KMS-11 (cell line): ENCODE data around the gene USP24.

Source experiments
- H2AFZ ChIP-seq: fragments of 200-600 bp; sonication (generic); 2 replicates; pipeline ENCODE4 v1.6.1; 2016; ENCODE audit warnings: antibody characterized with exemption, mixed run types, low read depth
- H3K27ac ChIP-seq: fragments of 200-600 bp; sonication (generic); 2 replicates; pipeline ENCODE4 v1.6.1; 2016; ENCODE audit warnings: mild to moderate bottlenecking, mixed run types
- H3K27me3 ChIP-seq: fragments of 200-600 bp; sonication (generic); 2 replicates; pipeline ENCODE4 v1.6.1; 2017; ENCODE audit warnings: mild to moderate bottlenecking, low read depth, mixed run types, moderate library complexity; ENCODE audit not compliant: insufficient read depth
- H3K36me3 ChIP-seq: fragments of 200-600 bp; sonication (generic); 2 replicates; pipeline ENCODE4 v1.6.1; 2017; ENCODE audit warnings: mild to moderate bottlenecking, mixed run types; ENCODE audit not compliant: insufficient read depth
- H3K4me1 ChIP-seq: fragments of 200-600 bp; sonication (generic); 2 replicates; pipeline ENCODE4 v1.6.1; 2016; ENCODE audit warnings: mild to moderate bottlenecking, low read depth, mixed run types; ENCODE audit not compliant: poor library complexity, severe bottlenecking
- H3K4me2 ChIP-seq: fragments of 200-600 bp; sonication (generic); 2 replicates; pipeline ENCODE4 v1.7.0; 2016; ENCODE audit warnings: mild to moderate bottlenecking, mixed run types
- H3K4me3 ChIP-seq: fragments of 200-600 bp; sonication (generic); IDR thresholded peaks from 2 replicates; pipeline ENCODE4 v1.6.1; 2017; ENCODE audit warnings: low read depth, low read length, mixed read lengths; ENCODE audit not compliant: insufficient read depth
- H3K79me2 ChIP-seq: fragments of 200-600 bp; sonication (generic); 2 replicates; pipeline ENCODE4 v1.6.1; 2016; ENCODE audit warnings: low read depth, mixed run types; ENCODE audit not compliant: insufficient read depth
- H3K9ac ChIP-seq: fragments of 200-600 bp; sonication (generic); 2 replicates; pipeline ENCODE4 v1.6.1; 2016; ENCODE audit warnings: mild to moderate bottlenecking, mixed run types
- H4K20me1 ChIP-seq: fragments of 200-600 bp; sonication (generic); 2 replicates; pipeline ENCODE4 v1.6.1; 2016; ENCODE audit warnings: mild to moderate bottlenecking, mixed run types; ENCODE audit not compliant: insufficient read depth
- TF ChIP-seq, protein P1 (sequence below): fragments of 200-600 bp; sonication (generic); conservative IDR thresholded peaks from 2 replicates; pipeline ENCODE4 v1.6.1; 2017; ENCODE audit warnings: low read depth, mild to moderate bottlenecking, antibody characterized with exemption, low read length, moderate library complexity, mixed read lengths

USP24 gene

DNA sequence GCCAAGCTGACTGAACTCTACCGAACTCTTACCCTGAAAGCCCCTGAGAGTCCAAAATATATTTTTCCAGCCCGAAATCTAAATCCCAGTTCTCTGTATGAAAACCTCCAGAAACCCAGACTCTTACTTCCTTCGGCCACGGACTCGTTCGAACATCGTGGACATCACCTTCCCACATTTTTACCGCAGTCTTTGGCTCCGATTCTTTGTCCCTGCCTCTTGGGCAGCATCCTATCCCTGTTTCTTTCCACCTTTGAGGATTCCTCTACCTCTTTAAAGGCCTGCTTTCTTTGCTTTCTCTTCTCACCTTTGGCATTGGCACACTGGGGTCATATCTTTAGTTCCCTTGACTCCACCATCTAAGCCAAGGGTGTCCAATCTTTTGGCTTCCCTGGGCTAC is 932 bp upstream of the USP24 start:
- TF ChIP-seq, protein P1, sequence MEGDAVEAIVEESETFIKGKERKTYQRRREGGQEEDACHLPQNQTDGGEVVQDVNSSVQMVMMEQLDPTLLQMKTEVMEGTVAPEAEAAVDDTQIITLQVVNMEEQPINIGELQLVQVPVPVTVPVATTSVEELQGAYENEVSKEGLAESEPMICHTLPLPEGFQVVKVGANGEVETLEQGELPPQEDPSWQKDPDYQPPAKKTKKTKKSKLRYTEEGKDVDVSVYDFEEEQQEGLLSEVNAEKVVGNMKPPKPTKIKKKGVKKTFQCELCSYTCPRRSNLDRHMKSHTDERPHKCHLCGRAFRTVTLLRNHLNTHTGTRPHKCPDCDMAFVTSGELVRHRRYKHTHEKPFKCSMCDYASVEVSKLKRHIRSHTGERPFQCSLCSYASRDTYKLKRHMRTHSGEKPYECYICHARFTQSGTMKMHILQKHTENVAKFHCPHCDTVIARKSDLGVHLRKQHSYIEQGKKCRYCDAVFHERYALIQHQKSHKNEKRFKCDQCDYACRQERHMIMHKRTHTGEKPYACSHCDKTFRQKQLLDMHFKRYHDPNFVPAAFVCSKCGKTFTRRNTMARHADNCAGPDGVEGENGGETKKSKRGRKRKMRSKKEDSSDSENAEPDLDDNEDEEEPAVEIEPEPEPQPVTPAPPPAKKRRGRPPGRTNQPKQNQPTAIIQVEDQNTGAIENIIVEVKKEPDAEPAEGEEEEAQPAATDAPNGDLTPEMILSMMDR: no peak

DNA sequence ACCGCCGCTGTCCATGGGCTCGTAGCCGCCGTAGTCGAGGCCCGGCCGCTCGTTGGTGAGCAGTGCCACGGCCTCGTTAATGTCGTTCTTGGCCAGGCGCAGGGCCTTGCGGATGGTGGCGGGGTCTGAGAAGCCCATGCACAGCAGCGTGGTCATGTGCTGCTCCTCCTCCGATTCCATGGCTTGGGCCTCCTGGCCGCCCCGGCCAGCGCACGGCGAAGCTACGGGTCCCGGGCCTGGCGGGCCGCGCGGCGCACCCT is 300 bp downstream of the USP24 start:
- Histone ChIP-seq H3K4me2 (peak overlapping the region; percentile 33; the same call in 1 of the 2 replicates), H3K4me3 (peak overlapping the region; percentile 50), H3K27me3 (no peaks in the 10 kb centered on the region), H3K4me1 (peaks cover 20% of the 10 kb centered on the region), H4K20me1 (no peaks in the 10 kb centered on the region), H3K36me3 (no peaks in the 10 kb centered on the region), H3K79me2 (peaks cover 19% of the 10 kb centered on the region; the same call in 1 of the 2 replicates), H2AFZ (peak overlapping the region; percentile 82), H3K9ac (peak overlapping the region; percentile 96), H3K27ac (peak overlapping the region; percentile 57)
- TF ChIP-seq, protein P1: no peak

More for the DNA sequence above, 932 bp upstream of the USP24 start:
- H3K36me3 ChIP-seq: no peaks in the 10 kb centered on the region
- H3K4me3 ChIP-seq: no peak overlapping the region
- H3K27me3 ChIP-seq: no peaks in the 10 kb centered on the region
- H3K27ac ChIP-seq: peak overlapping the region; percentile 57; the same call in 1 of the 2 replicates
- peaks cover 16% of the 10 kb centered on the region for H3K4me1 ChIP-seq
- H3K9ac ChIP-seq: peak overlapping the region; percentile 96; the same call in 1 of the 2 replicates
- H3K4me2 ChIP-seq: peak overlapping the region; percentile 84
- H2AFZ ChIP-seq: peak overlapping the region; percentile 82
- peaks cover 17% of the 10 kb centered on the region; the same call in 1 of the 2 replicates for H3K79me2 ChIP-seq
- H4K20me1 ChIP-seq: no peaks in the 10 kb centered on the region

DNA sequence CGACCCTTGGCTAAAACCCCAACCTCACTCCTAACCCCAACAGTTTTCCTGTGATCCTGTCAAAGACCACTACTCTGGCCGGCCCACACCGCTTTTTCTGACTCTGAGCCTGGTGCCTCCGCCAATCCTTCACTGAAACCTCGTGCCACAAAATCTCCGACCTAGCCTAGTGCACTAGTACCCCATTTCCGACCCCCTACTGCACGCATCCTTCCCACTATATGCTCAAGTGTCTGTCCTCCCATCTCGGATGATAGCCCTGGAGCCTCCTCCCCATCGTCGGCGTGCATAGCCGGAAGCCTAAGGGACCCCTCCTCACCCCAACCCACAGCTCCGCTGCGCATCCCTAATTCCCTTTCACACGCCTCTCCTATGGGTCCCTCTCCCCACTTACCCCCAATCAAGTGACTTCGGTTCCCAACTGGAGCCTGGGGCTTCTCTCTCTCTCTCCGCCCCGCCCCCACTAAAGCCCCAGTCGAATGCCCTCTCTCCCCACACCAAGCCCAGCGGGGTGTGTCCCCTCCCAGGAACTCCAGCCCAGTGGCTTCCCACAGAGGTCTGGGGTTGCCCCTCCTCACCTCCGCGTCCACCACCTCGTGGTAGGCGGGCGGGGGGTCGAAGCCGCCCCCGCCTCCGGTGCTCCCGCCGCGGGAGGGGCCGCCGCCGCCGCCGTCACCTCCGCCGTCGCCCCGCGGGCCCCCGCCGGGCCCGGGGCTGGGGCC is 791 bp downstream of the USP24 start:
- TF ChIP-seq, protein P1: no peak
- peaks cover 19% of the 10 kb centered on the region; the same call in 1 of the 2 replicates for H3K79me2 ChIP-seq

DNA sequence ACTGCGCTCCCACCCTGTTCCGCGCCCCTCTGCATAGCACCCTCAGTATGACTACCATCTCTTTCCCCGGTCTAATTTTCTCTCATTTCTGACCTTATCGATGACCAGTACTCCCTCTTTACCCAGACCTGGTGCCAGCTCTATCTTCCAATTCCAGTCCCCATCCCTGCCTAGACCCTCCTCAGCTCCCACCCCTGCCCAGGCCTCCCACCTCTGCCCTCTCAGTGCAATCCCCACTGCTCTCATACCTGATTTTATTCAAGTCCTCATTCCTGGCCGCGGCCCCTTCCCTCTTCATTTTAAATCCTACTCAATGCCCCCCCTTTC is 1.3 kb downstream of the USP24 start:
- H3K4me3 ChIP-seq: peak overlapping the region; percentile 50
- H3K27ac ChIP-seq: no peak overlapping the region
- H3K36me3 ChIP-seq: no peaks in the 10 kb centered on the region
- H2AFZ ChIP-seq: no peak overlapping the region
- H3K4me2 ChIP-seq: peak overlapping the region; percentile 45
- H3K9ac ChIP-seq: no peak overlapping the region
- H3K79me2 ChIP-seq: peaks cover 19% of the 10 kb centered on the region; the same call in 1 of the 2 replicates
- TF ChIP-seq, protein P1: no peak
- no peaks in the 10 kb centered on the region for H3K27me3 ChIP-seq
- H3K4me1 ChIP-seq: peaks cover 30% of the 10 kb centered on the region
- no peaks in the 10 kb centered on the region for H4K20me1 ChIP-seq

More for the DNA sequence above, 791 bp downstream of the USP24 start:
- Histone ChIP-seq H3K4me1 (peaks cover 25% of the 10 kb centered on the region), H3K36me3 (no peaks in the 10 kb centered on the region), H3K9ac (peak overlapping the region; percentile 96), H4K20me1 (no peaks in the 10 kb centered on the region), H3K27me3 (no peaks in the 10 kb centered on the region), H2AFZ (peak overlapping the region; percentile 82), H3K27ac (no peak overlapping the region; the same call in 1 of the 2 replicates), H3K4me3 (peak overlapping the region; percentile 50), H3K4me2 (peak overlapping the region; percentile 45)
